Measurements from ENCODE around the gene CEP70. TPM values are rescaled to one million over a fixed set of nuclear protein-coding genes. Genes with fewer than 3 reads are reported as not detected.

CEP70 gene
- total RNA-seq, 1 donor from 2014 or later = 101 TPM

DNA sequence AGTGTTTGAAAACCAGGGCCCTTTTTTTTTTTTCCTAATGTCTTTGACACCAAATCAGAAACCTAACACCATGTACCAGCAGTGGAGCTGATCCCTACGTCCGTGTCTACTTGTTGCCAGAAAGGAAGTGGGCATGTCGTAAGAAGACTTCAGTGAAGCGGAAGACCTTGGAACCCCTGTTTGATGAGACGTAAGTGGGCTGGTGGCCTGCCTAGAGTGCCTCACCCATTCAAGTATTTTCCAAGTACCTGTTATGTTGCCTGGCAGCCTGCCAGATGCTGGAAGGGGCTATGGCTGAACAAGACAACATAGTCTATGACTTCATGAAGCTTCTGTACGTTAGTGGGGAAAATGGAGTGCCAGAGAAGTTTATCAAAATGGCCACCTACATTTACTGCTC lies 119.9 kb downstream of the CEP70 start:
- no peaks in the 10 kb centered on the region for H3F3A ChIP-seq (ENCODE audit: low read depth)
- H3K27ac ChIP-seq = no peak overlapping the region
- Mint-ChIP-seq H3K4me1 (no peaks in the 10 kb centered on the region), H3K27ac (no peak overlapping the region), H3K27me3 (ENCODE audit: insufficient read depth, low read depth) (peaks cover 2% of the 10 kb centered on the region), H3K9me3 (no peaks in the 10 kb centered on the region), H3K4me3 (no peak overlapping the region), H3K36me3 (no peaks in the 10 kb centered on the region)
- H3K4me3 ChIP-seq = no peak overlapping the region
- H3K9me3 ChIP-seq (ENCODE audit: low read depth) = no peaks in the 10 kb centered on the region
- H3K4me1 ChIP-seq = no peaks in the 10 kb centered on the region
- no peaks in the 10 kb centered on the region for H3K36me3 ChIP-seq
- no peak for TF ChIP-seq EZH2phosphoT487 (IDR thresholded peaks at IDR 0.05)
- H3K9ac ChIP-seq = no peak overlapping the region
- H3K27me3 ChIP-seq = no peaks in the 10 kb centered on the region
- no peaks in the 10 kb centered on the region for H4K20me1 ChIP-seq (ENCODE audit: low read depth)
- no peaks in the 10 kb centered on the region for H3K79me2 ChIP-seq (ENCODE audit: low read depth)
- H2AFZ ChIP-seq (replicated peaks) = no peak overlapping the region
- no peak for DNase-seq (ENCODE audit: low spot score)
- H3K4me2 ChIP-seq = no peak overlapping the region

- no peaks in the 10 kb centered on the region for H3K27me3 ChIP-seq
- Mint-ChIP-seq H3K4me1 (no peaks in the 10 kb centered on the region), H3K9me3 (no peaks in the 10 kb centered on the region), H3K27me3 (ENCODE audit: insufficient read depth, low read depth) (peaks cover 2% of the 10 kb centered on the region), H3K4me3 (no peak overlapping the region), H3K36me3 (no peaks in the 10 kb centered on the region), H3K27ac (no peak overlapping the region)
- no peaks in the 10 kb centered on the region for H3K36me3 ChIP-seq
- H3F3A ChIP-seq (ENCODE audit: low read depth) = no peaks in the 10 kb centered on the region
- no peaks in the 10 kb centered on the region for H4K20me1 ChIP-seq (ENCODE audit: low read depth)
- H3K4me3 ChIP-seq = no peak overlapping the region
- no peaks in the 10 kb centered on the region for H3K79me2 ChIP-seq (ENCODE audit: low read depth)
- TF ChIP-seq EZH2 (IDR thresholded peaks at IDR 0.05) = no peak
- TF ChIP-seq CTCF (IDR thresholded peaks at IDR 0.05) = no peak
- TF ChIP-seq EZH2phosphoT487 (IDR thresholded peaks at IDR 0.05) = no peak
- H3K4me2 ChIP-seq = no peak overlapping the region
- no peak for DNase-seq (ENCODE audit: low spot score)
- no peak overlapping the region for H3K27ac ChIP-seq
- H3K9me3 ChIP-seq (ENCODE audit: low read depth) = no peaks in the 10 kb centered on the region
- no peak overlapping the region for H3K9ac ChIP-seq
- no peak overlapping the region for H2AFZ ChIP-seq (replicated peaks)
- no peaks in the 10 kb centered on the region for H3K4me1 ChIP-seq
Measured at GRCh38 chr3:138473391-138473790, 120.7 kb downstream of the CEP70 start.

DNA sequence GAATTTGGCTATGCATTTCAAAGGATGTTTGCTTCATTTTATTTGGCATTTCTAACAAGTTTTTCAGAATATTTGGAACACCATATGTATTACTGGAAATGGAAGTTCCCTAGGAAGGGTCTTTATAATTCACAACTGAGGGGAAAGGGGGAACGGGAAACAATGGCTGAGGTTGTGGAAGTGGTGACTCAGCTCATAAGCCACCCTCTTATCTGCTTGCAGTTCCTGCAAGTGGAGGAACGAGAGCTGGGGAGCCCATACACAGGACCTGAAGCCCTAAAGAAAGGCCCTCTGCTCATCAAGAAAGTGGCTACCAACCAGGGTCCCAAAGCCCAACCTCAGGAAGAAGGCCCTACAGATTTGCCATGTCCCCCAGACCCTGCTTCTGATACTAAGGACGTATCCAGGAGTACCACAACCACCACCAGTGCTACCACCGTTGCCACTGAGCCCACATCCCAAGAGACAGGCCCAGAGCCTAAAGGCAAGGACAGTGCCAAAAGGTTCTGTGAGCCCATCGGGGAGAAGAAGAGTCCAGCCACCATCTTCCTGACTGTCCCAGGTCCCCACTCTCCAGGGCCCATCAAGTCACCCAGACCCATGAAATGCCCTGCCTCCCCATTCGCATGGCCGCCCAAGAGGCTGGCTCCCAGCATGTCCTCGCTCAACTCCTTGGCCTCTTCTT lies 121.8 kb downstream of the CEP70 start:
- DNase-seq (ENCODE audit: low spot score) = no peak
- Histone ChIP-seq H3F3A (ENCODE audit: low read depth) (no peaks in the 10 kb centered on the region), H3K27ac (no peak overlapping the region), H3K79me2 (ENCODE audit: low read depth) (no peaks in the 10 kb centered on the region), H3K9ac (no peak overlapping the region), H4K20me1 (ENCODE audit: low read depth) (no peaks in the 10 kb centered on the region), H3K36me3 (no peaks in the 10 kb centered on the region), H3K4me1 (no peaks in the 10 kb centered on the region), H3K9me3 (ENCODE audit: low read depth) (no peaks in the 10 kb centered on the region), H3K4me3 (no peak overlapping the region), H3K4me2 (no peak overlapping the region), H2AFZ (replicated peaks) (no peak overlapping the region), H3K27me3 (no peaks in the 10 kb centered on the region)
- TF ChIP-seq EZH2 (IDR thresholded peaks at IDR 0.05) (no peak), EZH2phosphoT487 (IDR thresholded peaks at IDR 0.05) (no peak), CTCF (IDR thresholded peaks at IDR 0.05) (no peak)
- peaks cover 5% of the 10 kb centered on the region for H3K27me3 Mint-ChIP-seq (ENCODE audit: insufficient read depth, low read depth)
- no peaks in the 10 kb centered on the region for H3K36me3 Mint-ChIP-seq
- no peak overlapping the region for H3K4me3 Mint-ChIP-seq
- H3K27ac Mint-ChIP-seq = no peak overlapping the region
- H3K9me3 Mint-ChIP-seq = no peaks in the 10 kb centered on the region
- H3K4me1 Mint-ChIP-seq = peaks cover 1% of the 10 kb centered on the region

DNA sequence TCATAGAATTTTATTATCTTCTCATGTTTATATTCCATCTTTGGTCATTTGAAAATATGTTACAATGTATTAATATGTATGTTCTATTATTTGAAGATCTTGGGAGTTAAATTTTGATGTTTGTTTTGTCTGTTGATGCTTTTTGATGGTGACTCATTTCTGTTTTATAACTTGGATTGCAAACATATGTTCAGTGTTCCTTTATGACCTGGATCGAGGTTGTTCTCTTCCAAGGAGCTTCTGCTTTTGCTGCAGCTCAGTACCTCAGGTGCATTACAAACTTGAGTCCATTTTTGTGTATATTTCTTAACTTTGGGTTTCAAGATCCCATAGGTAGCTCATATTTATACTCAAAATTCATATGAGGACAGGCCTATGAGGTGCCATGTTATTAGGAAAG lies 122.6 kb downstream of the CEP70 start:
- Histone ChIP-seq H3K9ac (no peak overlapping the region), H2AFZ (replicated peaks) (no peak overlapping the region), H3K4me3 (no peak overlapping the region), H3K4me1 (no peaks in the 10 kb centered on the region), H3K27me3 (no peaks in the 10 kb centered on the region), H3K36me3 (no peaks in the 10 kb centered on the region), H3K9me3 (ENCODE audit: low read depth) (no peaks in the 10 kb centered on the region), H3K79me2 (ENCODE audit: low read depth) (no peaks in the 10 kb centered on the region), H3K27ac (no peak overlapping the region), H3K4me2 (no peak overlapping the region), H4K20me1 (ENCODE audit: low read depth) (no peaks in the 10 kb centered on the region), H3F3A (ENCODE audit: low read depth) (no peaks in the 10 kb centered on the region)
- H3K9me3 Mint-ChIP-seq = no peaks in the 10 kb centered on the region
- DNase-seq (ENCODE audit: low spot score) = no peak
- no peaks in the 10 kb centered on the region for H3K36me3 Mint-ChIP-seq
- TF ChIP-seq EZH2 (IDR thresholded peaks at IDR 0.05) = no peak
- H3K27ac Mint-ChIP-seq = no peak overlapping the region
- H3K4me3 Mint-ChIP-seq = no peak overlapping the region
- H3K4me1 Mint-ChIP-seq = peaks cover 9% of the 10 kb centered on the region
- H3K27me3 Mint-ChIP-seq (ENCODE audit: insufficient read depth, low read depth) = peaks cover 5% of the 10 kb centered on the region
